C4-2B (cell line): Measurements from ENCODE around the gene PRKAG2.

Experiments used
- H3K27ac ChIP-seq: fragments of 450-650 bp; 2 replicates; pipeline ENCODE4 v1.5.1; 2017
- ZFX ChIP-seq: fragments of 450-650 bp; IDR thresholded peaks from 2 replicates; pipeline ENCODE4 v1.6.1; 2017
- TF ChIP-seq, protein P1 (sequence below): fragments of 450-650 bp; conservative IDR thresholded peaks from 2 replicates; pipeline ENCODE4 v1.5.1; 2017; ENCODE audit warnings: mild to moderate bottlenecking

The PRKAG2 gene

DNA sequence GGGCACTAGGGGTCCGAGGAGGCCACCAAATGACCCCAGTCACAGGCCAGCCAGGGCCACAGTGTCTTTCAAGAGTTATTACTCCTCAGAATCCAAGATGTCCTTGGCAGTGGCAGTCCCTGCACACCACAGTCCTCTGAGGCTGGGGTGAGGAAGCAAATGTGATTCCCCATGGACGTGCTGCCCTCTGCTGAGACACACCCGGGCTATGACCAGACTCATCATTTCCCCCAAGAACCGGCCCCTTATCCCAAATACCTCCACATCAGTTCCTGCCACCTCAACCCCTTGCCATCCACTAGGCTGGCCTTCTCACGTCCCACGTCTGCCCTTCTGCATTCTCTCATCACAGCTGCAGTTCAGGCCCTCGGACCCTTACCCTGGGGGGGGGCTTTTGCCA lies 5.0 kb downstream of the PRKAG2 start:
- no peak for TF ChIP-seq ZFX
- TF ChIP-seq, protein P1, sequence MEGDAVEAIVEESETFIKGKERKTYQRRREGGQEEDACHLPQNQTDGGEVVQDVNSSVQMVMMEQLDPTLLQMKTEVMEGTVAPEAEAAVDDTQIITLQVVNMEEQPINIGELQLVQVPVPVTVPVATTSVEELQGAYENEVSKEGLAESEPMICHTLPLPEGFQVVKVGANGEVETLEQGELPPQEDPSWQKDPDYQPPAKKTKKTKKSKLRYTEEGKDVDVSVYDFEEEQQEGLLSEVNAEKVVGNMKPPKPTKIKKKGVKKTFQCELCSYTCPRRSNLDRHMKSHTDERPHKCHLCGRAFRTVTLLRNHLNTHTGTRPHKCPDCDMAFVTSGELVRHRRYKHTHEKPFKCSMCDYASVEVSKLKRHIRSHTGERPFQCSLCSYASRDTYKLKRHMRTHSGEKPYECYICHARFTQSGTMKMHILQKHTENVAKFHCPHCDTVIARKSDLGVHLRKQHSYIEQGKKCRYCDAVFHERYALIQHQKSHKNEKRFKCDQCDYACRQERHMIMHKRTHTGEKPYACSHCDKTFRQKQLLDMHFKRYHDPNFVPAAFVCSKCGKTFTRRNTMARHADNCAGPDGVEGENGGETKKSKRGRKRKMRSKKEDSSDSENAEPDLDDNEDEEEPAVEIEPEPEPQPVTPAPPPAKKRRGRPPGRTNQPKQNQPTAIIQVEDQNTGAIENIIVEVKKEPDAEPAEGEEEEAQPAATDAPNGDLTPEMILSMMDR: no peak

GRCh38 chr7:151871189-151871735 lies 5.7 kb downstream of the PRKAG2 start:
- no peak for TF ChIP-seq ZFX
- TF ChIP-seq, protein P1: no peak
- no peak overlapping the region for H3K27ac ChIP-seq

More for the DNA sequence above, 5.0 kb downstream of the PRKAG2 start:
- H3K27ac ChIP-seq: no peak overlapping the region

DNA sequence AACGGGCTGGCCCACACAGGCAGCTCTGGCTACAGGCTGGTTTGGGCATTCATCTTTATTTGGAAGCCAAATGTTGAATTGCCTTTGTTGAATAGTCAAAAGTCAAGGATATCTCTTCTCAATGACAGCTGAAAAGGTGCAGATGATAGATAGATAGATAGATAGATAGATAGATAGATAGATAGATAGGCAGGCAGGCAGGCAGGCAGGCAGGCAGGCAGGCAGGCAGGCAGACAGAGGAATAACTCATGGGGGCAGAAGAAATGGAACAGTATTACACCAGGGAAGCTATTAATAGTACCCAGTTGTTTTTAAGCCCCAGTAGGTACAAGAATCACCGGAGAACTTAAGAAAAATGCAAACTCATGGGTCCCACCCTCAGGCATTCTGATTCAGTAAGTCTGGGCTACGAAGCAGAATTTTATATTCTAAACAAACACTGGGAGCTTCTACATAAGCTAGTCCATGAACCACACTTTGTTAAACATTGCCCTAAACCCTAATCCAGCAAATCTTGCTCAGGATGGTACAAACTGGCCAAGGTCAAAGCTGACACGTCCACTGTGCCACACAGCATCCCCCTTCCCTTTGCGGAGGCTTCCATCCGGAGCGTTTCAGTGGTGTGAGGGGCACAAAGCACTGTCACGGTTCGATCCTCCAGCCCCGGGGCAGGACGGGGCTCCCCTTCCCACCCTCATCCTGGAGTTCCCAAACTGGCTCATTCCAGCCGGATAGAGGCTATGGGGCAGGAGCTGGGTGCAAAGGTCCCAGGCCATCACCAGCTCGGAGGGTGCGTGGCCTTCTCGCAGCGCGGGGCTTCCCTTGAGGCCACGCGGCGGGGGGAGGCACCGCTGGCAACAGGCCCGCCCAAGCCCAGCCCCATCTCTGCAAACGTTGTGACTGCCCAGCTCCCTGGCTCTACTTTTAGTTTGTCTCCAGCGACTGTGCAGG lies 6.7 kb downstream of the PRKAG2 start:
- no peak overlapping the region for H3K27ac ChIP-seq
- no peak for TF ChIP-seq ZFX
- TF ChIP-seq, protein P1: no peak

- H3K27ac ChIP-seq: no peak overlapping the region
- no peak for TF ChIP-seq ZFX
- TF ChIP-seq, protein P1: no peak
Measured at GRCh38 chr7:151869455-151869854, 7.5 kb downstream of the PRKAG2 start.

- TF ChIP-seq, protein P1: no peak
- TF ChIP-seq ZFX: no peak
- no peak overlapping the region for H3K27ac ChIP-seq
Measured at GRCh38 chr7:151869109-151869428, 7.8 kb downstream of the PRKAG2 start.

DNA sequence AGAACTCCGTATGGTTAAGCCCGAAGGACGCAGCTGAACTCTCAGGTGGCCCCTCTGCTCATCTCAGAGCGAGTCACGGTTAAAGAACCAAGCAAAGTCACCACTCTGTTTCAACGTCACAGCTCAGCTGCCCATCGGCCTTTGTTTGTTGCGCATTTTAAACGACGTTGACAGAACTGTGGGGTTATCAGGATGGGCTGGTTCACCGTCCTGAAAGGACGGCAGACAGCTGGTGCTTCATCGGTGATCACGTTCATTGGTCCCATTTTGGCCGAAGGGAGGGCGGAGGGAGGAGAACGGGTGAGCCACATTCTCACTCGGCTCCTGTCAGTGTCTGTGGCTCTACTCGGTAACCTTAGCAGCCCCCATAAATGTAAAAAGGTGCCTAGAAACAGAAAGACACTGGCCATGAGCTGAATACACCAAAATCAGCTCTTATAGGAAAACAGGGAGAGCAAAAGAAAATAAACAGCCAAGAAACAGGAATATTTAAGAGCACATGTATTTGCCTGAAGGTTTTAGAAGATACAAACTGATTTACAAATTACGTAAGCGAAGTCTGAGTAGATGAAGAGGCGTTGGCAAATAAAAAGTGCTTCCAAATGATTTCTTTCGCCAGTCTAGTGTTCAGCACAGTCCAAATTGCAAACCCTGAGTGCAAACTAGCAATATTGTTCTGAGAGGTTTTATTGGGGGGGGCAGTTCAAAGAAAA lies 8.4 kb downstream of the PRKAG2 start:
- peak overlapping the region; percentile 10; the same call in 1 of the 2 replicates for H3K27ac ChIP-seq
- TF ChIP-seq, protein P1: no peak
- TF ChIP-seq ZFX: no peak

DNA sequence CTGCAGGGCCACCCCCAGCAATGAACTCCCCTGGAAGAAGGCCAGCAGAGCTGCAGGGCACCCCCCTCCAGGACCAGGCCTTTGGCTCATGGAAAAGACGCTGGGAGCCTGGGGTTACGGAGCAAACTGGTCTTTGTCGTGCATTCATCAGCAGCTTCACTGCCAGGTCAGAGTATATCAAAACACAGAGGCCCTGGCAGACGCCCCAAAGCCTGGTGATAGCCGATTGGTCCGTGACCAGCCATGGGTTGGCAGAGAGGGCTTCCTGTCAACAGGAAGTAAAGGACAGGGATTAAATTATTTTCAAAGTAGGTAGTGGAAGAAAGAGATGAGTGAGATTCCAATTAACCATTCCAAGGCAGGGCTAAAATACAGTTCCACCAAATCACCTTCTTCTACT lies 9.0 kb downstream of the PRKAG2 start:
- TF ChIP-seq, protein P1: no peak
- no peak for TF ChIP-seq ZFX
- H3K27ac ChIP-seq: peak overlapping the region; percentile 10; the same call in 1 of the 2 replicates
